DOHH2 (cell line): ENCODE data around the gene CNPY4.

Experiments
- H3F3A ChIP-seq: fragments of 200-600 bp; sonication (generic), shearing (Covaris generic); 2 replicates; pipeline ENCODE4 v1.6.0; 2016; ENCODE audit warnings: antibody characterized with exemption, mild to moderate bottlenecking; ENCODE audit not compliant: control insufficient read depth, insufficient read depth
- H3K27ac ChIP-seq: fragments of 200-600 bp; sonication (generic); 2 replicates; pipeline ENCODE4 v1.5.1; 2014; ENCODE audit warnings: low read depth, mild to moderate bottlenecking, low read length, moderate library complexity
- H3K27me3 ChIP-seq: fragments of 200-600 bp; sonication (generic); 2 replicates; pipeline ENCODE4 v1.6.1; 2014; ENCODE audit warnings: mild to moderate bottlenecking, low read length, mixed read lengths; ENCODE audit not compliant: control insufficient read depth
- H3K36me3 ChIP-seq: fragments of 200-600 bp; sonication (generic); 2 replicates; pipeline ENCODE4 v1.6.1; 2014; ENCODE audit warnings: mild to moderate bottlenecking, low read length, moderate library complexity, mixed read lengths; ENCODE audit not compliant: control insufficient read depth
- H3K4me1 ChIP-seq: fragments of 200-600 bp; sonication (generic); 2 replicates; pipeline ENCODE4 v1.6.1; 2014; ENCODE audit warnings: mild to moderate bottlenecking, low read length, mixed read lengths; ENCODE audit not compliant: control insufficient read depth
- H3K4me2 ChIP-seq: fragments of 200-600 bp; sonication (generic); 2 replicates; pipeline ENCODE4 v1.6.0; 2014; ENCODE audit warnings: mild to moderate bottlenecking, low read length, moderate library complexity
- H3K4me3 ChIP-seq: fragments of 200-600 bp; sonication (generic); 2 replicates; pipeline ENCODE4 v1.5.1; 2014; ENCODE audit warnings: mild to moderate bottlenecking, low read length, mixed read lengths
- H3K79me2 ChIP-seq: fragments of 200-600 bp; sonication (generic); 2 replicates; pipeline ENCODE4 v1.6.1; 2014; ENCODE audit warnings: mild to moderate bottlenecking, low read length, mixed read lengths; ENCODE audit not compliant: control insufficient read depth
- H3K9me2 ChIP-seq: fragments of 200-600 bp; sonication (generic); replicated peaks from 2 replicates; pipeline ENCODE4 v1.6.1; 2014; ENCODE audit warnings: mild to moderate bottlenecking, low read length, mixed read lengths; ENCODE audit not compliant: control insufficient read depth
- H3K9me3 ChIP-seq: fragments of 200-600 bp; sonication (generic); 2 replicates; pipeline ENCODE4 v1.6.1; 2014; ENCODE audit warnings: antibody characterized with exemption, low read length, mixed read lengths; ENCODE audit not compliant: control insufficient read depth, insufficient read depth
- H4K20me1 ChIP-seq: fragments of 200-600 bp; sonication (generic); 2 replicates; pipeline ENCODE4 v1.6.0; 2014; ENCODE audit warnings: low read depth, mild to moderate bottlenecking, antibody characterized with exemption, low read length, moderate library complexity; ENCODE audit not compliant: control insufficient read depth, insufficient read depth
- EZH2phosphoT487 ChIP-seq: fragments of 200-600 bp; sonication (generic); IDR thresholded peaks from 2 replicates; pipeline ENCODE4 v1.6.1; 2017; ENCODE audit warnings: borderline replicate concordance, mild to moderate bottlenecking, antibody characterized with exemption, low read length, moderate library complexity, mixed read lengths
- TF ChIP-seq, protein P1 (sequence below): fragments of 200-600 bp; sonication (generic); IDR thresholded peaks from one replicate; pipeline ENCODE4 v1.5.1; 2014; ENCODE audit warnings: antibody characterized with exemption, mild to moderate bottlenecking, low read depth, low read length; ENCODE audit not compliant: poor library complexity, severe bottlenecking

Gene CNPY4

DNA sequence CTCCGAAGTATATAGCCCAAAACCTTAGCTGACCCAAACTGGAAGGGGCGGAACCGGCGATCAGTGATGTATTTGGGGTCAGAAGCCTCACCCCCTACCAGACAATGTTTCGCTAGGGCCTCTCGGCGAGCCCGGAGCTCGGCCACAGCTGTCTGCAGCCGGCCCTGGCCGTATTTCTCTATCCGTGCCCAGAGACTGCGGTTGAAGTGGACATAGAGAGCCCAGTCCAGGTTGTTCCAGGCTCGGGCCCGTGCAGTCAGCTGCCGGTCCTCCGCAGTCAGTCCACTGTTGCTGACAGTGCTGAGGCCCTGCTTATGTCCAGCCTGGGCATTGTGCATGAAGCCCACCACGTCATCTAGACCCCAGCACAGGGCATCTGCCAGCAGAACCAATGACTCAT, 40.6 kb downstream of the CNPY4 start:
- H3K27me3 ChIP-seq, result no peaks in the 10 kb centered on the region
- H3K27ac ChIP-seq, result no peak overlapping the region
- TF ChIP-seq, protein P1, sequence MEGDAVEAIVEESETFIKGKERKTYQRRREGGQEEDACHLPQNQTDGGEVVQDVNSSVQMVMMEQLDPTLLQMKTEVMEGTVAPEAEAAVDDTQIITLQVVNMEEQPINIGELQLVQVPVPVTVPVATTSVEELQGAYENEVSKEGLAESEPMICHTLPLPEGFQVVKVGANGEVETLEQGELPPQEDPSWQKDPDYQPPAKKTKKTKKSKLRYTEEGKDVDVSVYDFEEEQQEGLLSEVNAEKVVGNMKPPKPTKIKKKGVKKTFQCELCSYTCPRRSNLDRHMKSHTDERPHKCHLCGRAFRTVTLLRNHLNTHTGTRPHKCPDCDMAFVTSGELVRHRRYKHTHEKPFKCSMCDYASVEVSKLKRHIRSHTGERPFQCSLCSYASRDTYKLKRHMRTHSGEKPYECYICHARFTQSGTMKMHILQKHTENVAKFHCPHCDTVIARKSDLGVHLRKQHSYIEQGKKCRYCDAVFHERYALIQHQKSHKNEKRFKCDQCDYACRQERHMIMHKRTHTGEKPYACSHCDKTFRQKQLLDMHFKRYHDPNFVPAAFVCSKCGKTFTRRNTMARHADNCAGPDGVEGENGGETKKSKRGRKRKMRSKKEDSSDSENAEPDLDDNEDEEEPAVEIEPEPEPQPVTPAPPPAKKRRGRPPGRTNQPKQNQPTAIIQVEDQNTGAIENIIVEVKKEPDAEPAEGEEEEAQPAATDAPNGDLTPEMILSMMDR, result no peak
- TF ChIP-seq EZH2phosphoT487, result no peak
- H3K79me2 ChIP-seq, result peaks cover 39% of the 10 kb centered on the region
- H3K4me3 ChIP-seq, result no peak overlapping the region
- peaks cover 33% of the 10 kb centered on the region for H3K36me3 ChIP-seq
- peaks cover 13% of the 10 kb centered on the region for H3F3A ChIP-seq
- H4K20me1 ChIP-seq, result peaks cover 8% of the 10 kb centered on the region; the same call in 1 of the 2 replicates
- H3K9me2 ChIP-seq, result no peaks in the 10 kb centered on the region
- H3K4me2 ChIP-seq, result no peak overlapping the region
- H3K9me3 ChIP-seq, result no peaks in the 10 kb centered on the region
- peaks cover 45% of the 10 kb centered on the region for H3K4me1 ChIP-seq

DNA sequence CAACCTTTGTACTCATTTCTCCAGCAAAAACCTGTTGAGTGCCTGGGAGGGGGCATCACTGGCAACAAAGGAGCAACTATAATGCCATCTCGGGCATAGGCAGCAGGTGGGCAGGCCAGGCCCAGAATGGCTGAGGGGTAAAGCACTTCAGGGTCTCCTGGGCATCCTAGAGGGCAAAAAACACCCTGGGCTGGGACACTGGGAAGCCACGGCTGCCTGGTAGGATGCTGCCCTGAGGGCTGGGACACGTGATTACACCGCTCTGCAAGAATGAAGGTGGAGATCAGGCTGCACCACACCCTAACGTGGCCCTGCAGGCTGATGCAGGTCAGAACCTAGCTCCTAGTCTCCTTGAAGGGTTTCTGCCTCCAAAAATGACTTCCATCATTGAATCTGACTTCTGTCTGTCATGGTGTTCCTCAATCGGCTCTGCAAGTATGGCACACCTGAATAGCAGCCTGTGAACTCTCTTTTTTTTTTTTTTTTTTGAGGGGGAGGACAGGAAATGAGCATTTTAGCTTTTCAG, 43.6 kb downstream of the CNPY4 start:
- H3K27me3 ChIP-seq, result peaks cover 10% of the 10 kb centered on the region
- TF ChIP-seq, protein P1, result no peak
- TF ChIP-seq EZH2phosphoT487, result no peak
- H3K4me3 ChIP-seq, result no peak overlapping the region
- H3K9me3 ChIP-seq, result no peaks in the 10 kb centered on the region
- no peak overlapping the region; the same call in 1 of the 2 replicates for H3K27ac ChIP-seq
- no peaks in the 10 kb centered on the region for H4K20me1 ChIP-seq
- H3K9me2 ChIP-seq, result no peaks in the 10 kb centered on the region
- peaks cover 37% of the 10 kb centered on the region for H3K4me1 ChIP-seq
- peak overlapping the region; percentile 36 for H3K4me2 ChIP-seq
- H3F3A ChIP-seq, result no peaks in the 10 kb centered on the region; the same call in 1 of the 2 replicates
- peaks cover 11% of the 10 kb centered on the region for H3K79me2 ChIP-seq
- H3K36me3 ChIP-seq, result peaks cover 3% of the 10 kb centered on the region

DNA sequence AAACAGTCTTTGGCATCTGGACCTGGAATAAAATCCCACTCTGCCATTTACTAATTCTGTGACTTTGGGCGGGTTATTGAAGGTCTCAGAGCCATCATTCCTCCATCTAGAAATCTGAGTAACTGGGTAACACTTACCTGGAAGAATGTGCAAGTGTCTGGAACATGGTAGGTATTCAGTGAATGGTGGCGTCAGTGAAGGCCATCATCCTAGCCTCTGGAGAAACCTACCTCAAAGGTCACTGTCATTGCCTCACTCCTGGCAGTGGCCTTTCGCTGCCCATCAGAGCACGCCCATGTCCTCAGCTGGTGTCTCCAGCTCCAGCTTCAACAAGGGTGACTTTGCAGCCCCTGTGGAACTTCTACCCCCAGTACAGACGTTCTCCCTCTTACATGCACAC, 44.4 kb downstream of the CNPY4 start:
- TF ChIP-seq, protein P1, result no peak
- peak overlapping the region; percentile 36; the same call in 1 of the 2 replicates for H3K4me2 ChIP-seq
- H3K9me3 ChIP-seq, result no peaks in the 10 kb centered on the region
- peaks cover 42% of the 10 kb centered on the region for H3K4me1 ChIP-seq
- no peaks in the 10 kb centered on the region for H4K20me1 ChIP-seq
- H3K27me3 ChIP-seq, result peaks cover 16% of the 10 kb centered on the region
- peaks cover 3% of the 10 kb centered on the region; the same call in 1 of the 2 replicates for H3F3A ChIP-seq
- no peak overlapping the region for H3K4me3 ChIP-seq
- no peak overlapping the region for H3K27ac ChIP-seq
- no peaks in the 10 kb centered on the region for H3K9me2 ChIP-seq
- peaks cover 4% of the 10 kb centered on the region for H3K79me2 ChIP-seq
- no peaks in the 10 kb centered on the region for H3K36me3 ChIP-seq
